Neuronal stem cell (in vitro differentiated cells): ENCODE results near the gene ADAMTSL4.

Experiments used
- DNase-seq: peaks from one replicate; pipeline ENCODE4 v3.0.0-alpha.2; 2013; ENCODE audit warnings: low spot score
- H2AFZ ChIP-seq: one replicate; pipeline ENCODE4 v1.6.1; 2013; ENCODE audit warnings: mild to moderate bottlenecking, low read length, inconsistent platforms
- H2AK5ac ChIP-seq: 2 replicates; pipeline ENCODE4 v1.6.1; 2013; ENCODE audit warnings: low read depth, mild to moderate bottlenecking, inconsistent platforms, low read length, moderate library complexity, mixed read lengths
- H2BK120ac ChIP-seq: 2 replicates; pipeline ENCODE4 v1.6.1; 2013; ENCODE audit warnings: low read depth, mild to moderate bottlenecking, inconsistent platforms, low read length, moderate library complexity, mixed read lengths
- H2BK12ac ChIP-seq: one replicate; pipeline ENCODE4 v1.6.1; 2013; ENCODE audit warnings: low read length, inconsistent platforms
- H2BK15ac ChIP-seq: 2 replicates; pipeline ENCODE4 v1.6.1; 2013; ENCODE audit warnings: mild to moderate bottlenecking, low read length, inconsistent platforms, mixed read lengths
- H2BK5ac ChIP-seq: one replicate; pipeline ENCODE4 v1.6.1; 2013; ENCODE audit warnings: inconsistent platforms, mild to moderate bottlenecking, low read length, moderate library complexity
- H3K14ac ChIP-seq: one replicate; pipeline ENCODE4 v1.6.1; 2013; ENCODE audit warnings: low read length, inconsistent platforms
- H3K18ac ChIP-seq: 2 replicates; pipeline ENCODE4 v1.6.1; 2013; ENCODE audit warnings: low read length, inconsistent platforms
- H3K23ac ChIP-seq: 2 replicates; pipeline ENCODE4 v1.6.1; 2013; ENCODE audit warnings: low read depth, mild to moderate bottlenecking, mixed read lengths, low read length, inconsistent platforms; ENCODE audit not compliant: poor library complexity
- H3K27ac ChIP-seq: replicated peaks from 3 replicates; pipeline ENCODE4 v1.5.1; 2013; ENCODE audit warnings: low read length, inconsistent platforms
- H3K27me3 ChIP-seq, 3 experiments: 2 replicates each; pipeline ENCODE4 v1.6.1; 2013; ENCODE audit warnings: low read length in 3 of 3, mild to moderate bottlenecking in 2 of 3, inconsistent platforms in 1 of 3, low read depth in 1 of 3, mixed read lengths in 1 of 3, moderate library complexity in 1 of 3; ENCODE audit not compliant: control insufficient read depth in 3 of 3, insufficient read depth in 3 of 3
- H3K36me3 ChIP-seq, 2 donors: replicated peaks in 1 of 2; 2 replicates each; pipeline ENCODE4 v1.6.1; 2013; ENCODE audit warnings: low read length in 2 of 2; ENCODE audit not compliant: control insufficient read depth in 2 of 2, insufficient read depth in 2 of 2
- H3K4ac ChIP-seq: 2 replicates; pipeline ENCODE4 v1.6.1; 2013; ENCODE audit warnings: inconsistent platforms, mild to moderate bottlenecking, low read length, moderate library complexity
- H3K4me1 ChIP-seq, 2 donors: 1 replicate in 1 of 2; 2 replicates in 1 of 2; pipeline ENCODE4 v1.6.1; 2013; ENCODE audit warnings: low read length in 2 of 2, low read depth in 1 of 2; ENCODE audit not compliant: control insufficient read depth in 2 of 2, insufficient read depth in 1 of 2
- H3K4me2 ChIP-seq: one replicate; pipeline ENCODE4 v1.6.1; 2013; ENCODE audit warnings: mild to moderate bottlenecking, low read length, inconsistent platforms; ENCODE audit not compliant: insufficient read depth, poor library complexity, severe bottlenecking
- H3K4me3 ChIP-seq, 2 donors: 2 replicates each; pipeline ENCODE4 v1.5.1; 2013; ENCODE audit warnings: low read length in 2 of 2, mild to moderate bottlenecking in 2 of 2, inconsistent platforms in 1 of 2, moderate library complexity in 1 of 2
- H3K79me1 ChIP-seq: one replicate; pipeline ENCODE4 v1.6.1; 2013; ENCODE audit warnings: low read depth, mild to moderate bottlenecking, inconsistent platforms, low read length, moderate library complexity
- H3K9ac ChIP-seq: one replicate; pipeline ENCODE4 v1.6.1; 2013; ENCODE audit warnings: mild to moderate bottlenecking, low read depth, low read length, inconsistent platforms; ENCODE audit not compliant: poor library complexity
- H3K9me3 ChIP-seq, 2 donors: replicated peaks in 1 of 2; 2 replicates each; pipeline versions ENCODE3 to v1.6.1; 2013; ENCODE audit warnings: low read length in 2 of 2, mild to moderate bottlenecking in 2 of 2, inconsistent platforms in 1 of 2, low read depth in 1 of 2, mixed read lengths in 1 of 2, moderate library complexity in 1 of 2; ENCODE audit not compliant: control insufficient read depth in 2 of 2, insufficient read depth in 1 of 2
- H4K8ac ChIP-seq: one replicate; pipeline ENCODE4 v1.6.1; 2013; ENCODE audit warnings: low read depth, mild to moderate bottlenecking, inconsistent platforms, low read length, moderate library complexity
- H4K91ac ChIP-seq: one replicate; pipeline ENCODE4 v1.6.1; 2013; ENCODE audit warnings: low read length, low read depth, mild to moderate bottlenecking, inconsistent platforms; ENCODE audit not compliant: poor library complexity
- WGBS, 2 donors: extraction: QIAGEN DNeasy Blood & Tissue Kit; methylation state at CpG; one replicate each; pipeline ENCODE4 v1.1.7; 2013; ENCODE audit warnings: missing lambda C conversion rate in 2 of 2, mixed read lengths in 1 of 2; ENCODE audit not compliant: insufficient read length in 2 of 2, insufficient replicate concordance in 1 of 2; ENCODE audit errors: extremely low coverage in 2 of 2; 5-methylcytosine and 5-hydroxymethylcytosine counted together

The ADAMTSL4 gene

GRCh38 chr1:150513351-150513791 is 35.8 kb upstream of the ADAMTSL4 start:
- Histone ChIP-seq H3K9ac (no peak overlapping the region), H2BK15ac (no peak overlapping the region), H3K14ac (no peak overlapping the region), H3K9me3 (no peaks in the 10 kb centered on the region), H2BK5ac (no peak overlapping the region), H4K8ac (no peak overlapping the region), H3K4me1 (peaks cover 2 to 14% of the 10 kb centered on the region in 2 donors), H3K4me3 (no peak overlapping the region), H3K4me2 (no peak overlapping the region), H3K23ac (no peak overlapping the region), H3K27ac (no peak overlapping the region), H3K27me3 (no peaks in the 10 kb centered on the region), H4K91ac (no peak overlapping the region), H2AFZ (no peak overlapping the region), H3K79me1 (no peaks in the 10 kb centered on the region), H2BK120ac (no peak overlapping the region), H2AK5ac (no peak overlapping the region), H3K36me3 (peaks cover 5 to 12% of the 10 kb centered on the region in 2 donors), H3K18ac (no peak overlapping the region), H3K4ac (no peak overlapping the region), H2BK12ac (no peak overlapping the region)
- no peak for DNase-seq
- WGBS, 2 donors = no CpG with 5 or more reads among the region's 7 CpGs

GRCh38 chr1:150514260-150514659 is 34.9 kb upstream of the ADAMTSL4 start:
- Histone ChIP-seq H2AFZ (no peak overlapping the region), H3K36me3 (peaks cover 5 to 12% of the 10 kb centered on the region in 2 donors), H4K91ac (no peak overlapping the region), H3K9me3 (no peaks in the 10 kb centered on the region), H3K27ac (no peak overlapping the region), H4K8ac (no peak overlapping the region), H2BK15ac (no peak overlapping the region), H3K4me1 (peaks cover 2 to 5% of the 10 kb centered on the region in 2 donors), H3K4ac (no peak overlapping the region), H3K79me1 (no peaks in the 10 kb centered on the region), H2BK5ac (no peak overlapping the region), H2BK120ac (no peak overlapping the region), H2BK12ac (no peak overlapping the region), H2AK5ac (peak overlapping the region; percentile 49), H3K14ac (no peak overlapping the region), H3K4me3 (no peak overlapping the region), H3K23ac (no peak overlapping the region), H3K9ac (peak overlapping the region; percentile 72), H3K27me3 (no peaks in the 10 kb centered on the region), H3K18ac (no peak overlapping the region), H3K4me2 (no peak overlapping the region)
- no peak for DNase-seq
- WGBS, 2 donors = no CpG with 5 or more reads among the region's 9 CpGs

GRCh38 chr1:150514913-150515327 is 34.3 kb upstream of the ADAMTSL4 start:
- peak overlapping the region; percentile 16 for H3K23ac ChIP-seq
- H3K79me1 ChIP-seq = no peaks in the 10 kb centered on the region
- H3K4me2 ChIP-seq = peak overlapping the region; percentile 91
- H2AFZ ChIP-seq = peak overlapping the region; percentile 98
- H2BK12ac ChIP-seq = no peak overlapping the region
- H3K27ac ChIP-seq = peak overlapping the region; percentile 35
- H2BK120ac ChIP-seq = no peak overlapping the region
- peak overlapping the region; percentile 82 to 86 for H3K4me3 ChIP-seq
- H3K27me3 ChIP-seq = no peaks in the 10 kb centered on the region
- no peaks in the 10 kb centered on the region for H3K9me3 ChIP-seq
- peak overlapping the region; percentile 88 for H3K9ac ChIP-seq
- H4K91ac ChIP-seq = no peak overlapping the region
- no CpG with 5 or more reads among the region's 21 CpGs for WGBS, 2 donors
- peaks cover 2 to 5% of the 10 kb centered on the region in 2 donors for H3K4me1 ChIP-seq
- H3K18ac ChIP-seq = peak overlapping the region; percentile 80
- peak overlapping the region; percentile 18 for H2BK15ac ChIP-seq
- no peak overlapping the region for H4K8ac ChIP-seq
- no peak overlapping the region for H3K14ac ChIP-seq
- H3K36me3 ChIP-seq = peaks cover 5 to 12% of the 10 kb centered on the region in 2 donors
- peak overlapping the region; percentile 26 for H2BK5ac ChIP-seq
- DNase-seq = no peak
- no peak overlapping the region for H3K4ac ChIP-seq
- no peak overlapping the region for H2AK5ac ChIP-seq

- H3K27ac ChIP-seq = peak within 1 kb of the TSS; percentile 59
- H3K4ac ChIP-seq = no peak within 1 kb of the TSS
- H3K9ac ChIP-seq = peak within 1 kb of the TSS; percentile 88
- no CpG with 5 or more reads among the region's 54 CpGs for WGBS, 2 donors
- H2AK5ac ChIP-seq = no peak within 1 kb of the TSS
- peak within 1 kb of the TSS; percentile 99 for H3K18ac ChIP-seq
- no peak within 1 kb of the TSS for H3K14ac ChIP-seq
- peak within 1 kb of the TSS; percentile 82 to 86 for H3K4me3 ChIP-seq
- peak within 1 kb of the TSS; percentile 18 for H2BK12ac ChIP-seq
- H4K8ac ChIP-seq = no peak within 1 kb of the TSS
- no peaks in the 10 kb centered on the region for H3K79me1 ChIP-seq
- peaks cover 5 to 12% of the 10 kb centered on the region in 2 donors for H3K36me3 ChIP-seq
- H2AFZ ChIP-seq = peak within 1 kb of the TSS; percentile 98
- no peak within 1 kb of the TSS for H2BK120ac ChIP-seq
- no peaks in the 10 kb centered on the region for H3K27me3 ChIP-seq
- no peaks in the 10 kb centered on the region for H3K9me3 ChIP-seq
- peak within 1 kb of the TSS; percentile 18 for H2BK15ac ChIP-seq
- peaks cover 2 to 5% of the 10 kb centered on the region in 2 donors for H3K4me1 ChIP-seq
- peak; percentile 97 for DNase-seq
- H3K4me2 ChIP-seq = peak within 1 kb of the TSS; percentile 91
- no peak within 1 kb of the TSS for H4K91ac ChIP-seq
- peak within 1 kb of the TSS; percentile 16 for H3K23ac ChIP-seq
- H2BK5ac ChIP-seq = peak within 1 kb of the TSS; percentile 35
Observed at GRCh38 chr1:150515328-150516049, 33.7 kb upstream of the ADAMTSL4 start, which contains the start of gene FALEC. Gene FALEC (plus strand): TSS chr1:150515752.
